Measurements from ENCODE around the gene MKRN3. TPM values are rescaled to one million over a fixed set of nuclear protein-coding genes. Genes with fewer than 3 reads are reported as not detected.

Gene MKRN3
- total RNA-seq, 6 donors from 2014 or later = 0.55 to 2.3 (median 2.1) TPM; not detected in 3

DNA sequence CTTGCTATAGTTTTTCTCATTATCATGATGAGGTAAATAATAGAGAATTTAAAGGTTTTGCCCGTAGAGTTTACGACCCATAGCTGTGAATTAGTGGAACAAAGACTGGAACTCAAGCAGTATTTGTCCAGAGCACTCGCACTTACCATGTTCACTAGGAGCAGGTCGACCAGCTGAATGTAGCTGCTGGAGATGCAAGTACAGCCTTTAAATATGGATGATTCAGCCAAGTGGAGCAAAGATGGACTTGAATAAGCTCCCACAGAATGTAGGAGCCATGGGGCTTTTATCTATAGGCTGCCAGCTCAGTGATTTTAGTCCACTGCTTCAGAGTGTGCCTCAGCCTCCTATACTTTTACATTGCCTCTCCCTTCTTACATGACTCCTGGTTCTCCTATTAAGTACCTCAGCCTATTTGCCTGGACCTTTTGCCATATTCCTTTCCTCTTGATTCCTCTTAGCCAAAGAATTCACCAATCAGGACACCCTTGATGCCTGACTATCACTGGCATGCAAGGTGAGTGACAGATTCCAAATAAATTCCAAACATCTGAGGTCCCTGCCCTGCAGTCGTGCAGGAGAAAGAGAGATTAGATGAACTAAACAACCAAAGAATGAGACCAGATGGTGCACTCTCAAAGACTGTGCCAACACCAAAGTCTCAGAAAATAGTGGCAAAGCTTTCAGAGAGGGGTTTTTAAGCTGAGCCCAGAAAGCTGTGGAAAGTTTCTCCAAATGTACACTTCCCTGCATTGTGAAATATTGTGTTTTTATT, 3.9 kb downstream of the MKRN3 start:
- H3K9me3 ChIP-seq = no peaks in the 10 kb centered on the region
- no peaks in the 10 kb centered on the region for H3K36me3 ChIP-seq
- TF ChIP-seq EP300 (IDR thresholded peaks at IDR 0.05) = no peak
- no peak for TF ChIP-seq POLR2AphosphoS5 (IDR thresholded peaks at IDR 0.05)
- TF ChIP-seq POLR2A (IDR thresholded peaks at IDR 0.05) = no peak
- TF ChIP-seq CTCF (IDR thresholded peaks at IDR 0.05) = no peak
- DNase-seq (no peak), ATAC-seq (ENCODE audit: low FRiP score in 2 of 2) (no peak)
- H3K4me1 ChIP-seq = no peaks in the 10 kb centered on the region
- no peak overlapping the region for H3K27ac ChIP-seq
- WGBS, 2 donors = 52 to 60% methylated on average over 5 of the region's 5 CpGs
- H3K27me3 ChIP-seq = no peaks in the 10 kb centered on the region
- no peak overlapping the region for H3K4me3 ChIP-seq

DNA sequence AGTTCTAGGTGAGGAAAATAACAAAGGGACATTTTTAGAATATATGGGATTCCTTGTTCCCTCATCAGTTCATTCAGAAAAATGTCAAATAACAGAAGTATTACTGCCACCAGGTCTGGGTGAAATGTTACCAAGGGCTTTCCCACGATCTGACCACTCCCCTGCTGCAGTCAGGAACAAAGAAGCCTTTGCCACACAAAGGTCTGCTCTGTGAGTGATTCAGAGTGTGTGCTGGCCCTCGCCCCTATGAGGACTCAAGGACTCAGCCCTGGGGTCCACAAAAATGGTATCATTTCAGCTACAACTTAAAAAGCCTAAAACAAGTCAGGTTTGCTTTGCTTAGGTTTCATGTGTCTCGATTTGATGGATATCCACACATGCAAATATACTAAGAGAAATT, 5.0 kb downstream of the MKRN3 start:
- Histone ChIP-seq H3K27ac (no peak overlapping the region), H3K36me3 (no peaks in the 10 kb centered on the region), H3K9me3 (no peaks in the 10 kb centered on the region), H3K4me1 (no peaks in the 10 kb centered on the region), H3K4me3 (no peak overlapping the region), H3K27me3 (no peaks in the 10 kb centered on the region)
- TF ChIP-seq POLR2AphosphoS5 (IDR thresholded peaks at IDR 0.05) (no peak), EP300 (IDR thresholded peaks at IDR 0.05) (no peak), CTCF (IDR thresholded peaks at IDR 0.05) (no peak), POLR2A (IDR thresholded peaks at IDR 0.05) (no peak)
- WGBS, 2 donors = 24 to 33% methylated on average over 3 of the region's 3 CpGs
- ATAC-seq (ENCODE audit: low FRiP score in 2 of 2) = no peak
- no peak for DNase-seq

DNA sequence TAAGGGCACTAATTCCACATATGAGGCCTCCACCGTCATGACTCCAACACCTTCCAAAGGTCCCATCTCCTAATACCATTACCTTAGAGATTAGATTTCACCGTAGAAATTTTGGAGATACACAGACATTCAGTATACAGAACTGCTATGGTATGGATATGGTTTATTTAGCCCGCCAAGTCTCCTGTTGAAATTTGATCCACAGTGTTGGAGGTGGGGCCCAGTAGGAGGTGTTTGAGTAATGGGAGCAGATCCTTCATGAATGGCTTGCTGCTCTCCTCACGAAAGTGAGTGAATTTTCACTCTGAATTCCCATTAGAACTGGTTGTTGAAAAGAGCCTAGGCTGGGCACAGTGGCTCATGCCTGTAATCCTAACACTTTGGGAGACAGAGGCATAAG, 7.4 kb downstream of the MKRN3 start:
- no peak for ATAC-seq (ENCODE audit: low FRiP score in 2 of 2)
- no peak for TF ChIP-seq CTCF (IDR thresholded peaks at IDR 0.05)
- TF ChIP-seq POLR2A (IDR thresholded peaks at IDR 0.05) = no peak
- TF ChIP-seq POLR2AphosphoS5 (IDR thresholded peaks at IDR 0.05) = no peak
- no peak for TF ChIP-seq EP300 (IDR thresholded peaks at IDR 0.05)
- no peak overlapping the region for H3K4me3 ChIP-seq
- H3K9me3 ChIP-seq = no peaks in the 10 kb centered on the region
- no peak for DNase-seq
- no peaks in the 10 kb centered on the region for H3K36me3 ChIP-seq
- no peak overlapping the region for H3K27ac ChIP-seq
- no peaks in the 10 kb centered on the region for H3K4me1 ChIP-seq
- WGBS, 2 donors = 67 to 73% methylated on average over 4 of the region's 4 CpGs
- no peaks in the 10 kb centered on the region for H3K27me3 ChIP-seq

DNA sequence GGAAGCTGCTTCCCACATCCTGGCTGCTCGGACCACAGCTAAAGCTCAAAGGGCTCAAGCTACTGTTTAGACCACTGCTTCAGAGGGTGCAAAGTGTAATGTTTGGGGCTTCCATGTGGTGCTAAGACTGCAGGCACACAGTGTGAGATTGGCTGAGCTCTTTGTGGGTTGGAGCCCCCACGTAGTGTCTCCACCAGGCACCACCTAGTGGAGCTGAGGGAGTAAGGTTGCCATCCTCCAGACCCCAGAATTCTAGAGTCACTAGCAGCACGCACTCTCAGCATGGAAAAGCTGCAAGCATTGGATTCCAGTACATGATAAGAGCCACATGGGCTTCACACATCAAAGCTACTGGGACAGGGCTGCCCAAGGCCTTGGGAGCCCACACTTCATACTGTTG, 9.3 kb downstream of the MKRN3 start:
- Histone ChIP-seq H3K27ac (no peak overlapping the region), H3K4me1 (no peaks in the 10 kb centered on the region), H3K4me3 (no peak overlapping the region), H3K9me3 (no peaks in the 10 kb centered on the region), H3K36me3 (no peaks in the 10 kb centered on the region), H3K27me3 (no peaks in the 10 kb centered on the region)
- ATAC-seq (ENCODE audit: low FRiP score in 2 of 2) = peak in 1 of 2 donors; percentile 40
- 35% methylated on average over 3 of the region's 3 CpGs; no CpG with 5 or more reads in 1 of the 2 donors for WGBS, 2 donors
- DNase-seq = no peak
- TF ChIP-seq CTCF (IDR thresholded peaks at IDR 0.05) (no peak), POLR2AphosphoS5 (IDR thresholded peaks at IDR 0.05) (no peak), POLR2A (IDR thresholded peaks at IDR 0.05) (no peak), EP300 (IDR thresholded peaks at IDR 0.05) (no peak)

GRCh38 chr15:23576061-23576460, 10.6 kb downstream of the MKRN3 start:
- no peak for DNase-seq
- no peak for ATAC-seq (ENCODE audit: low FRiP score in 2 of 2)
- Histone ChIP-seq H3K9me3 (no peaks in the 10 kb centered on the region), H3K4me3 (no peak overlapping the region), H3K4me1 (no peaks in the 10 kb centered on the region), H3K36me3 (no peaks in the 10 kb centered on the region), H3K27me3 (no peaks in the 10 kb centered on the region), H3K27ac (no peak overlapping the region)
- TF ChIP-seq CTCF (IDR thresholded peaks at IDR 0.05) = no peak
- TF ChIP-seq EP300 (IDR thresholded peaks at IDR 0.05) = no peak
- no peak for TF ChIP-seq POLR2AphosphoS5 (IDR thresholded peaks at IDR 0.05)
- TF ChIP-seq POLR2A (IDR thresholded peaks at IDR 0.05) = no peak
- 62 to 69% methylated on average over 1 of the region's 1 CpG for WGBS, 2 donors

Data from upper lobe of left lung (tissue), 6 donors.